ENCODE results near the gene LOXL1. TPM values are rescaled to one million over a fixed set of nuclear protein-coding genes. Genes with fewer than 3 reads are reported as not detected.
A peak's percentile ranks its signal among the peaks of the same experiment; 100 is the strongest.

LOXL1 gene
- total RNA-seq, 2 experiments from 2014 or later = not detected

GRCh38 chr15:73986055-73986775 lies 60.0 kb downstream of the LOXL1 start:
- Histone ChIP-seq H3K9me2 (ENCODE audit: insufficient read depth, low read length) (no peaks in the 10 kb centered on the region), H3K4me2 (ENCODE audit: low read length) (no peak overlapping the region), H4K20me1 (ENCODE audit: insufficient read depth, low read length) (no peaks in the 10 kb centered on the region; the same call in 1 of the 2 replicates), H3K9me3 (ENCODE audit: low read length) (no peaks in the 10 kb centered on the region), H3K4me3 (ENCODE audit: low read depth, low read length, poor library complexity, severe bottlenecking) (no peak overlapping the region), H2AFZ (ENCODE audit: low read length) (no peak overlapping the region), H3K79me2 (ENCODE audit: insufficient read depth, low read depth, low read length) (no peaks in the 10 kb centered on the region), H3K36me3 (ENCODE audit: insufficient read depth, low read length) (no peaks in the 10 kb centered on the region), H3K27ac (ENCODE audit: low read depth, low read length, poor library complexity, severe bottlenecking) (no peak overlapping the region), H3K4me1 (ENCODE audit: insufficient read depth, low read length, poor library complexity, severe bottlenecking) (peaks cover 7% of the 10 kb centered on the region)
- intact Hi-C loops (cut with micrococcal nuclease; ENCODE audit: unreplicated experiment) = no loop called here
- POLR2A ChIA-PET = interaction anchor here (0.6 to 1.6 kb wide), 2 partner anchors 8 to 870 kb away, joined by 5 to 6 read pairs; partner anchors contain the start of gene PML
- BruUV-seq (replicated peaks) = no TSS peak
- CTCF ChIA-PET (ENCODE audit: unreplicated experiment) = interaction anchor here (0.7 kb wide), 1 partner anchor 13 kb away, joined by 4 read pairs; no protein-coding TSS in a partner anchor
- DNase-seq (ENCODE audit: low spot score) = no peak
- TF ChIP-seq CTCF (conservative IDR thresholded peaks at IDR 0.05; ENCODE audit: low read length) (no peak), EZH2phosphoT487 (IDR thresholded peaks at IDR 0.05; ENCODE audit: borderline replicate concordance, low read depth, low read length) (no peak)

- ChIA-PET CTCF (ENCODE audit: unreplicated experiment) (no interaction called here), POLR2A (no interaction called here)
- intact Hi-C loops (cut with micrococcal nuclease; ENCODE audit: unreplicated experiment) = no loop called here
- Histone ChIP-seq H3K4me3 (ENCODE audit: low read depth, low read length, poor library complexity, severe bottlenecking) (no peak overlapping the region), H3K4me2 (ENCODE audit: low read length) (no peak overlapping the region), H3K4me1 (ENCODE audit: insufficient read depth, low read length, poor library complexity, severe bottlenecking) (peaks cover 10% of the 10 kb centered on the region), H3K9me3 (ENCODE audit: low read length) (no peaks in the 10 kb centered on the region), H3K36me3 (ENCODE audit: insufficient read depth, low read length) (no peaks in the 10 kb centered on the region), H3K9me2 (ENCODE audit: insufficient read depth, low read length) (no peaks in the 10 kb centered on the region), H2AFZ (ENCODE audit: low read length) (no peak overlapping the region), H3K27ac (ENCODE audit: low read depth, low read length, poor library complexity, severe bottlenecking) (no peak overlapping the region), H3K79me2 (ENCODE audit: insufficient read depth, low read depth, low read length) (no peaks in the 10 kb centered on the region), H4K20me1 (ENCODE audit: insufficient read depth, low read length) (no peaks in the 10 kb centered on the region)
- DNase-seq (ENCODE audit: low spot score) = no peak
- no TSS peak for BruUV-seq (replicated peaks)
- TF ChIP-seq EZH2phosphoT487 (IDR thresholded peaks at IDR 0.05; ENCODE audit: borderline replicate concordance, low read depth, low read length) = no peak
- TF ChIP-seq CTCF (conservative IDR thresholded peaks at IDR 0.05; ENCODE audit: low read length) = 0 out of 2 replicates have a peak, but pooled peaks have one; percentile 10
Observed at GRCh38 chr15:73986776-73987056, 60.5 kb downstream of the LOXL1 start.

GRCh38 chr15:73987250-73987649 lies 61.0 kb downstream of the LOXL1 start:
- Histone ChIP-seq H3K27ac (ENCODE audit: low read depth, low read length, poor library complexity, severe bottlenecking) (no peak overlapping the region), H3K36me3 (ENCODE audit: insufficient read depth, low read length) (no peaks in the 10 kb centered on the region), H3K79me2 (ENCODE audit: insufficient read depth, low read depth, low read length) (no peaks in the 10 kb centered on the region), H3K4me2 (ENCODE audit: low read length) (no peak overlapping the region), H3K9me2 (ENCODE audit: insufficient read depth, low read length) (no peaks in the 10 kb centered on the region), H4K20me1 (ENCODE audit: insufficient read depth, low read length) (no peaks in the 10 kb centered on the region), H3K4me1 (ENCODE audit: insufficient read depth, low read length, poor library complexity, severe bottlenecking) (peaks cover 11% of the 10 kb centered on the region), H2AFZ (ENCODE audit: low read length) (no peak overlapping the region), H3K4me3 (ENCODE audit: low read depth, low read length, poor library complexity, severe bottlenecking) (no peak overlapping the region), H3K9me3 (ENCODE audit: low read length) (no peaks in the 10 kb centered on the region)
- DNase-seq (ENCODE audit: low spot score) = no peak
- BruUV-seq (replicated peaks) = no TSS peak
- ChIA-PET CTCF (ENCODE audit: unreplicated experiment) (no interaction called here), POLR2A (interaction anchor here (1.4 kb wide), 1 partner anchor 9 kb away, joined by 3 read pairs; no protein-coding TSS in a partner anchor)
- intact Hi-C loops (cut with micrococcal nuclease; ENCODE audit: unreplicated experiment) = no loop called here
- TF ChIP-seq CTCF (conservative IDR thresholded peaks at IDR 0.05; ENCODE audit: low read length) = no peak
- TF ChIP-seq EZH2phosphoT487 (IDR thresholded peaks at IDR 0.05; ENCODE audit: borderline replicate concordance, low read depth, low read length) = no peak
